H1 (cell line): ENCODE measurements around the gene ABHD17B. TPM values are rescaled to one million over a fixed set of nuclear protein-coding genes. Genes with fewer than 3 reads are reported as not detected.

Experiments used
- CTCF ChIA-PET: fragments of 300-600 bp; sonication (Branson Sonifier 250); formaldehyde crosslinking; loops from one replicate; lab custom pipeline; 2021; ENCODE audit not compliant: partially characterized antibody; lab: Charles Lee
- POLR2A ChIA-PET: fragments of 300-600 bp; sonication (Branson Sonifier 250); formaldehyde crosslinking; loops from one replicate; lab custom pipeline; 2021; ENCODE audit warnings: inconsistent platforms; ENCODE audit not compliant: partially characterized antibody; lab: Charles Lee
- DNase-seq, 2 experiments: peaks; one replicate each; pipeline versions ENCODE4 v3.0.0 to v3.0.0-alpha.2; 2010 to 2022; ENCODE audit warnings: low spot score in 2 of 2, low read depth in 1 of 2, mixed read lengths in 1 of 2
- FAIRE-seq: peaks from 2 replicates; lab custom pipeline; 2011; peaks lifted over from hg19 to GRCh38; lab: Jason Lieb, UNC
- H2AFZ ChIP-seq: 2 replicates; pipeline ENCODE4 v1.8.1; 2012; ENCODE audit warnings: low read length, inconsistent platforms
- H2AK5ac ChIP-seq: 2 replicates; pipeline ENCODE4 v1.6.1; 2013; ENCODE audit warnings: low read depth, low read length
- H2BK120ac ChIP-seq: replicated peaks from 2 replicates; pipeline ENCODE3; 2013; ENCODE audit warnings: low read depth, low read length, inconsistent platforms
- H2BK12ac ChIP-seq: 2 replicates; pipeline ENCODE4 v1.6.1; 2013; ENCODE audit warnings: low read depth, low read length
- H2BK15ac ChIP-seq: 2 replicates; pipeline ENCODE4 v1.6.1; 2013; ENCODE audit warnings: low read length
- H2BK20ac ChIP-seq: 2 replicates; pipeline ENCODE4 v1.6.1; 2013; ENCODE audit warnings: low read length
- H2BK5ac ChIP-seq: 2 replicates; pipeline ENCODE4 v1.6.1; 2013; ENCODE audit warnings: low read depth, low read length
- H3K14ac ChIP-seq: 2 replicates; pipeline ENCODE4 v1.6.1; 2013; ENCODE audit warnings: inconsistent platforms; ENCODE audit not compliant: insufficient read length
- H3K18ac ChIP-seq: 2 replicates; pipeline ENCODE4 v1.6.1; 2013; ENCODE audit warnings: low read length; ENCODE audit errors: extremely low read depth
- H3K23ac ChIP-seq: 2 replicates; pipeline ENCODE4 v1.6.1; 2013; ENCODE audit warnings: inconsistent platforms; ENCODE audit not compliant: insufficient read length
- H3K23me2 ChIP-seq: 2 replicates; pipeline ENCODE4 v1.6.1; 2013; ENCODE audit warnings: low read depth, low read length
- H3K27ac ChIP-seq: 2 replicates; pipeline ENCODE4 v1.6.1; 2011; ENCODE audit warnings: low read depth, low read length, inconsistent platforms
- H3K27me3 ChIP-seq, 4 experiments: replicated peaks in 1 of 4; 1 replicate in 1 of 4; 2 replicates in 3 of 4; pipeline versions ENCODE4 v1.6.1 to v1.8.1; 2011 to 2013; ENCODE audit warnings: low read length in 3 of 4, mild to moderate bottlenecking in 3 of 4, inconsistent platforms in 2 of 4, mixed read lengths in 2 of 4, moderate library complexity in 1 of 4; ENCODE audit not compliant: control insufficient read depth in 3 of 4, insufficient read depth in 3 of 4; ENCODE audit errors: extremely low read depth in 1 of 4
- H3K36me3 ChIP-seq, 4 experiments: 2 replicates each; pipeline versions ENCODE4 v1.6.1 to v1.8.1; 2011 to 2013; ENCODE audit warnings: mild to moderate bottlenecking in 4 of 4, low read length in 3 of 4, moderate library complexity in 2 of 4, control low read depth in 1 of 4, inconsistent platforms in 1 of 4; ENCODE audit not compliant: insufficient read depth in 4 of 4, control insufficient read depth in 2 of 4
- H3K4ac ChIP-seq: replicated peaks from 2 replicates; pipeline ENCODE3; 2013; ENCODE audit warnings: low read length, low read depth, mixed read lengths, inconsistent platforms; ENCODE audit not compliant: insufficient read length
- H3K4me1 ChIP-seq, 4 experiments: replicated peaks in 1 of 4; 1 replicate in 1 of 4; 2 replicates in 3 of 4; pipeline versions ENCODE4 v1.6.1 to v1.8.1; 2011 to 2013; ENCODE audit warnings: low read length in 3 of 4, inconsistent platforms in 2 of 4, mixed read lengths in 1 of 4; ENCODE audit not compliant: insufficient read depth in 4 of 4, control insufficient read depth in 3 of 4
- H3K4me2 ChIP-seq, 2 experiments: 2 replicates each; pipeline versions ENCODE4 v1.6.1 to v1.8.1; 2011 to 2013; ENCODE audit warnings: low read depth in 2 of 2, low read length in 2 of 2, control low read depth in 1 of 2, inconsistent platforms in 1 of 2, mild to moderate bottlenecking in 1 of 2; ENCODE audit not compliant: insufficient read depth in 1 of 2
- H3K4me3 ChIP-seq, 4 experiments: fragments of 200-600, 300-600 bp in 1 of 4; sonication (generic), shearing (Covaris generic), sonication (Bioruptor Twin) in 1 of 4; 2 replicates each; pipeline versions ENCODE4 v1.5.1 to v1.8.1; 2011 to 2016; ENCODE audit warnings: low read length in 4 of 4, low read depth in 3 of 4, control low read depth in 2 of 4, inconsistent platforms in 2 of 4, mild to moderate bottlenecking in 2 of 4, mixed read lengths in 1 of 4, moderate library complexity in 1 of 4; ENCODE audit not compliant: insufficient read depth in 2 of 4; ENCODE audit errors: extremely low read depth in 1 of 4
- H3K56ac ChIP-seq: replicated peaks from 2 replicates; pipeline ENCODE3; 2013; ENCODE audit warnings: low read depth, mild to moderate bottlenecking, mixed read lengths, low read length, inconsistent platforms; ENCODE audit not compliant: insufficient read length
- H3K79me1 ChIP-seq: 2 replicates; pipeline ENCODE4 v1.6.1; 2013; ENCODE audit warnings: low read depth, low read length, control low read depth
- H3K79me2 ChIP-seq, 2 experiments: 2 replicates each; pipeline versions ENCODE4 v1.6.1 to v1.8.1; 2012 to 2013; ENCODE audit warnings: low read length in 2 of 2, mild to moderate bottlenecking in 2 of 2, inconsistent platforms in 1 of 2; ENCODE audit not compliant: insufficient read depth in 2 of 2, control insufficient read depth in 1 of 2
- H3K9ac ChIP-seq, 4 experiments: replicated peaks in 1 of 4; 1 replicate in 1 of 4; 2 replicates in 3 of 4; pipeline versions ENCODE4 v1.6.1 to v1.8.1; 2011 to 2013; ENCODE audit warnings: low read depth in 3 of 4, low read length in 3 of 4, control low read depth in 2 of 4, mild to moderate bottlenecking in 2 of 4, moderate library complexity in 2 of 4, inconsistent platforms in 1 of 4; ENCODE audit errors: extremely low read depth in 1 of 4
- H3K9me3 ChIP-seq, 2 experiments: 2 replicates each; pipeline versions ENCODE4 v1.6.1 to v1.8.1; 2012 to 2013; ENCODE audit warnings: mild to moderate bottlenecking in 2 of 2, moderate library complexity in 2 of 2, control low read depth in 1 of 2, inconsistent platforms in 1 of 2, low read depth in 1 of 2, low read length in 1 of 2, mixed read lengths in 1 of 2; ENCODE audit not compliant: insufficient read depth in 2 of 2
- H4K20me1 ChIP-seq, 2 experiments: replicated peaks in 1 of 2; 2 replicates each; pipeline versions ENCODE3 to v1.8.1; 2011 to 2013; ENCODE audit warnings: inconsistent platforms in 2 of 2, low read length in 2 of 2, mild to moderate bottlenecking in 1 of 2; ENCODE audit not compliant: insufficient read depth in 2 of 2, control insufficient read depth in 1 of 2
- H4K5ac ChIP-seq: 2 replicates; pipeline ENCODE4 v1.6.1; 2013; ENCODE audit warnings: low read length, low read depth, mixed read lengths, inconsistent platforms; ENCODE audit not compliant: insufficient read length
- H4K8ac ChIP-seq: 2 replicates; pipeline ENCODE4 v1.8.0; 2013; ENCODE audit warnings: mild to moderate bottlenecking, moderate library complexity, low read length, inconsistent platforms; ENCODE audit not compliant: insufficient read depth; ENCODE audit errors: extremely low read depth
- H4K91ac ChIP-seq: replicated peaks from 2 replicates; pipeline ENCODE3; 2013; ENCODE audit warnings: low read length, mixed read lengths, inconsistent platforms; ENCODE audit not compliant: insufficient read length
- E2F6 ChIP-seq: IDR thresholded peaks from 2 replicates; pipeline ENCODE4 v1.6.1; 2012; ENCODE audit warnings: inconsistent platforms
- JUND ChIP-seq: IDR thresholded peaks from 2 replicates; pipeline ENCODE4 v1.6.1; 2011; ENCODE audit warnings: mild to moderate bottlenecking, improper control_type of control experiment, low read length
- POLR2AphosphoS5 ChIP-seq: IDR thresholded peaks from 2 replicates; pipeline ENCODE4 v1.6.1; 2011; ENCODE audit warnings: low read depth, low read length
- RFX5 ChIP-seq: IDR thresholded peaks from 2 replicates; pipeline ENCODE4 v1.6.1; 2011; ENCODE audit warnings: low read depth, low read length, improper control_type of control experiment, borderline replicate concordance
- SIRT6 ChIP-seq: IDR thresholded peaks from one replicate; pipeline ENCODE4 v1.7.1; 2012; ENCODE audit warnings: low read length, inconsistent platforms
- SP2 ChIP-seq: IDR thresholded peaks from 2 replicates; pipeline ENCODE4 v1.6.1; 2012; ENCODE audit warnings: mild to moderate bottlenecking, low read length, inconsistent platforms
- WGBS, 2 experiments: shearing (Covaris generic) in 1 of 2; methylation state at CpG; one replicate each; pipeline versions ENCODE4 v1.1.6 to v1.1.7; 2013 to 2015; ENCODE audit warnings: low lambda C conversion rate in 2 of 2, mixed read lengths in 2 of 2, inconsistent platforms in 1 of 2, low coverage in 1 of 2, missing lambda C conversion rate in 1 of 2; ENCODE audit not compliant: insufficient replicate concordance in 2 of 2, insufficient coverage in 1 of 2, insufficient read length in 1 of 2; ENCODE audit errors: extremely low coverage in 1 of 2, missing lambda C conversion rate in 1 of 2; 5-methylcytosine and 5-hydroxymethylcytosine counted together
- polyA plus RNA-seq, 7 experiments: library from polyadenylated mRNA; depleted of rRNA in 3 of 7; stranded (reverse) in 5 of 7; unstranded in 2 of 7; fragments of >200 nt in 5 of 7; fragments of 200-250 nt in 2 of 7; gene quantifications; 1 replicate in 5 of 7; 2 replicates in 1 of 7; 4 replicates in 1 of 7; pipeline versions ENCODE4 v1.2.1 to v1.2.3, GENCODE V29; 2011 to 2013; ENCODE audit warnings: missing spikeins in 2 of 7, mixed read lengths in 2 of 7
- total RNA-seq: library from RNA; stranded (reverse); fragmentation: NEBNext Ultra II Directional; extraction: Animal tissue kit (Norgen Biotek cat#: 25700); gene quantifications from 2 replicates; pipeline ENCODE4 v1.2.1, GENCODE V29; 2021

The ABHD17B gene
- total and polyA plus RNA-seq, 2 of the 8 experiments (the other 6 are each of a cell fraction or from before 2014, with no cell fraction given): 37.2 to 60.8 TPM

GRCh38 chr9:71891557-71892189, 19.3 kb downstream of the ABHD17B start:
- Histone ChIP-seq H4K20me1 (peaks cover 12 to 15% of the 10 kb centered on the region in 2 experiments), H2BK120ac (no peak overlapping the region), H3K79me2 (peaks cover 23 to 99% of the 10 kb centered on the region in 2 experiments), H3K9ac (no peak overlapping the region), H3K9me3 (no peaks in the 10 kb centered on the region), H3K4me2 (no peak overlapping the region), H2AK5ac (no peak overlapping the region), H3K14ac (no peak overlapping the region), H2BK20ac (no peak overlapping the region), H4K91ac (no peak overlapping the region), H3K56ac (no peak overlapping the region), H3K79me1 (no peaks in the 10 kb centered on the region; the same call in 1 of the 2 replicates), H2BK5ac (no peak overlapping the region), H3K27me3 (no peaks in the 10 kb centered on the region), H3K4ac (no peak overlapping the region), H3K27ac (no peak overlapping the region), H2BK15ac (no peak overlapping the region), H2BK12ac (no peak overlapping the region), H3K23me2 (no peaks in the 10 kb centered on the region), H3K36me3 (no peaks in the 10 kb centered on the region), H3K23ac (no peak overlapping the region), H3K18ac (no peak overlapping the region), H3K4me3 (no peak overlapping the region), H4K5ac (no peak overlapping the region), H3K4me1 (peaks cover 0 to 4% (median 0%) of the 10 kb centered on the region in 4 experiments; a peak in 1 of 7 replicates), H2AFZ (no peak overlapping the region), H4K8ac (no peak overlapping the region)
- POLR2A ChIA-PET: interaction anchor here (0.7 to 2.2 kb wide), 7 partner anchors 9 to 265 kb away, joined by 3 to 11 read pairs (median 4); partner anchors contain the start of genes ABHD17B and C9orf85
- CTCF ChIA-PET: interaction anchor here (0.6 to 1.0 kb wide), 2 partner anchors 73 to 129 kb away, joined by 3 read pairs; no protein-coding TSS in a partner anchor
- TF ChIP-seq RFX5: no peak
- no peak for TF ChIP-seq SP2
- no peak for TF ChIP-seq POLR2AphosphoS5
- no peak for TF ChIP-seq JUND
- TF ChIP-seq E2F6: no peak
- no peak for TF ChIP-seq SIRT6
- FAIRE-seq: no peak
- WGBS, 2 experiments: 95% methylated on average over 4 of the region's 4 CpGs; no CpG with 5 or more reads in 1 of the 2 experiments
- DNase-seq: no peak
